Tibial artery (tissue), 4 donors: Measurements from ENCODE around the gene FOXL1.

Experiments used
- DNase-seq, 2 donors: peaks; one replicate each; pipeline ENCODE4 v3.0.0-alpha.2; 2019
- H3K27ac ChIP-seq, 2 donors: fragments of 200-600 bp; sonication (generic) in 1 of 2; 1 replicate in 1 of 2; 2 replicates in 1 of 2; pipeline ENCODE4 v1.5.1; 2018 to 2019; ENCODE audit warnings: mild to moderate bottlenecking in 1 of 2
- H3K27me3 ChIP-seq, 2 donors: fragments of 200-600 bp; sonication (generic) in 1 of 2; one replicate each; pipeline versions ENCODE4 v1.5.1 to v1.6.0; 2016 to 2019
- H3K36me3 ChIP-seq, 3 donors: fragments of 200-600 bp; sonication (generic) in 2 of 3; one replicate each; pipeline ENCODE4 v1.5.1; 2016 to 2019; ENCODE audit warnings: mild to moderate bottlenecking in 2 of 3
- H3K4me1 ChIP-seq, 4 donors: fragments of 200-600 bp; sonication (generic) in 2 of 4; 1 replicate in 3 of 4; 2 replicates in 1 of 4; pipeline ENCODE4 v1.5.1; 2016 to 2019
- H3K4me3 ChIP-seq, 2 donors: fragments of 200-600 bp; sonication (generic) in 1 of 2; 1 replicate in 1 of 2; 2 replicates in 1 of 2; pipeline ENCODE4 v1.5.1; 2018 to 2019; ENCODE audit warnings: mild to moderate bottlenecking in 2 of 2
- H3K9me3 ChIP-seq, 3 donors: fragments of 200-600 bp; sonication (generic) in 1 of 3; one replicate each; pipeline ENCODE4 v1.5.1; 2016 to 2019
- intact Hi-C: fragments of 100-400 bp; cut with DNase I; formaldehyde crosslinking; loops from one replicate; pipeline ENCODE4 v1.15.0; 2023; ENCODE audit warnings: low total_unique reads
- TF ChIP-seq, protein P1 (sequence below), 2 experiments: fragments of 200-600 bp in 1 of 2; fragments of 450-650 bp in 1 of 2; IDR thresholded peaks; one replicate each; pipeline ENCODE4 v1.5.1; 2017 to 2019; ENCODE audit warnings: antibody characterized with exemption in 2 of 2, mild to moderate bottlenecking in 1 of 2, moderate library complexity in 1 of 2

Gene FOXL1

GRCh38 chr16:86593913-86594620 lies 15.7 kb downstream of the FOXL1 start:
- DNase-seq = peak in 1 of 2 donors; percentile 46
- H3K4me3 ChIP-seq = no peak overlapping the region
- no peaks in the 10 kb centered on the region for H3K36me3 ChIP-seq
- TF ChIP-seq, protein P1, sequence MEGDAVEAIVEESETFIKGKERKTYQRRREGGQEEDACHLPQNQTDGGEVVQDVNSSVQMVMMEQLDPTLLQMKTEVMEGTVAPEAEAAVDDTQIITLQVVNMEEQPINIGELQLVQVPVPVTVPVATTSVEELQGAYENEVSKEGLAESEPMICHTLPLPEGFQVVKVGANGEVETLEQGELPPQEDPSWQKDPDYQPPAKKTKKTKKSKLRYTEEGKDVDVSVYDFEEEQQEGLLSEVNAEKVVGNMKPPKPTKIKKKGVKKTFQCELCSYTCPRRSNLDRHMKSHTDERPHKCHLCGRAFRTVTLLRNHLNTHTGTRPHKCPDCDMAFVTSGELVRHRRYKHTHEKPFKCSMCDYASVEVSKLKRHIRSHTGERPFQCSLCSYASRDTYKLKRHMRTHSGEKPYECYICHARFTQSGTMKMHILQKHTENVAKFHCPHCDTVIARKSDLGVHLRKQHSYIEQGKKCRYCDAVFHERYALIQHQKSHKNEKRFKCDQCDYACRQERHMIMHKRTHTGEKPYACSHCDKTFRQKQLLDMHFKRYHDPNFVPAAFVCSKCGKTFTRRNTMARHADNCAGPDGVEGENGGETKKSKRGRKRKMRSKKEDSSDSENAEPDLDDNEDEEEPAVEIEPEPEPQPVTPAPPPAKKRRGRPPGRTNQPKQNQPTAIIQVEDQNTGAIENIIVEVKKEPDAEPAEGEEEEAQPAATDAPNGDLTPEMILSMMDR (IDR thresholded peaks at IDR 0.05) = no peak
- no peaks in the 10 kb centered on the region for H3K9me3 ChIP-seq
- no peaks in the 10 kb centered on the region for H3K27me3 ChIP-seq
- intact Hi-C loops = no loop called here
- peaks cover 0 to 94% (median 57%) of the 10 kb centered on the region in 4 donors for H3K4me1 ChIP-seq
- H3K27ac ChIP-seq = peak overlapping the region; percentile 72 to 80

- H3K4me3 ChIP-seq = no peak overlapping the region
- TF ChIP-seq, protein P1 (IDR thresholded peaks at IDR 0.05) = no peak
- DNase-seq = peak in 1 of 2 donors; percentile 47
- H3K36me3 ChIP-seq = no peaks in the 10 kb centered on the region
- H3K27me3 ChIP-seq = no peaks in the 10 kb centered on the region
- H3K9me3 ChIP-seq = no peaks in the 10 kb centered on the region
- peaks cover 0 to 94% (median 55%) of the 10 kb centered on the region in 4 donors for H3K4me1 ChIP-seq
- intact Hi-C loops = no loop called here
- peak overlapping the region; percentile 72 to 80 for H3K27ac ChIP-seq
Measured at GRCh38 chr16:86594721-86595120, 16.4 kb downstream of the FOXL1 start.

DNA sequence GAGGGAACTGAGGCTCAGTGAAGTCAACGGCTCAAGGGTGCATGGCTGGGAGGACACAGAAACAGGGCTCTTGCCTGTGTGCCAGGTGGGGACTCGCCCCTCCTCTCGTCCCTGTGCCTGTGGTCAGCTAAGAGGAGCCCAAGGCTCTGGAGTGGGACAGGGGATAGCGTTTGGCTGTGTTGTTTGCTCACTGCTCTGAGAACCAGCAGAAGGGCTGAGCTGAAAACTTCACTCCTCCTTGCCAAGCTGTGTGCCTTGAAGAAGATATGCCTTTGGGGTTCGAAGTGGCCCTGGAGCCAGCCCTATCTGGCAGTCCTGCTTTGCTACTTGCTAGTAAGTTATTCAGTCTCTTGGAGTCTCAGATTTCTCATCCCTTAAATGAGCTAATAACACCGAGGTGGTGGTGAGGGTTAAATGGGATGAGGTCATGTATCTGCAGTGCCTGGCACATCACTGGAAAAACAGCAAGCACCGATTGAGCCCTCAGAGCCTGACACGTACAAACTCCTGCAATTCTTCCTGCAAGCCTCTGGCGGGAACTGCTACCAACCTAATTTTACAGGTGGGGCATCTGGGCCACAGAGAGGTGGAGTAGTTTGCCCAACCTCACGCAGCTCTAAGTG lies 17.7 kb downstream of the FOXL1 start:
- no peaks in the 10 kb centered on the region for H3K27me3 ChIP-seq
- H3K36me3 ChIP-seq = no peaks in the 10 kb centered on the region

DNA sequence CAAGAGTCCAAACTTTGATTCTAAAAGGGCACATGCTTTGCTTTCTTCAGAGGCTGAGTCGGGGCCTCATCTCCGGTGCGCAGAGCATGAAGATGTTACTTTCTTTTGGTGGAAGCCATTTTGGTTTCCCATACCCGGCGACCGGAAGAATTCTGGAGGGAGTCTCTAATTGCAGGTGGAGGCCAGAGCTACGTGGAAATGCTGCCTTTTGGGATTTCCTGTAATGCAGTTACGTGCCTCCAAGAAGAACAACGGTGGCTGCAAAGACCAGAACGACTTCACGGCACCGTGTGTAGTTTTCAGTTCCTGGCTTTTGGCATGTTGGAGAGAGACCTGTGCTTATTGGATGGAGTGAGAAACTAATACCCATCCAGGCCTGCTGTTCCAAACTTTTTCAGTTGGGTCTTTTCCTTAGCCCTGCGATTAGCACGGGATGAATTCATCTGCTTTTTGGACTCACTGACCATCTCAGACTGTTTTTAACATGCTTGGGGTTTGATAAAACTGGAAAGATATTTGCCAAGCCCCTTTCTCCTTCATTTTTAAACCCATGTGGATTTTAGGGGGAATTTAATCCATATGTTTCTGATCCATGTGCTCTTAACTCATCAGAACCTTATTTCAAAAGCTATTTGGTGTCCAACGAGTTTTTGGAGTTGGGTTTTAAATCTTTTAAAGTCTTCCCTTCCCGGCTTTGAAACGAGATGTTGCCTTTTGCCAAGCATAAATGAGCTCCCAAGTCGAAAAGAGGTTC lies 19.0 kb downstream of the FOXL1 start:
- H3K36me3 ChIP-seq = no peaks in the 10 kb centered on the region
- intact Hi-C loops = no loop called here
- DNase-seq = peak in 1 of 2 donors; percentile 53
- peak overlapping the region in 1 of 2 donors; percentile 34 for H3K4me3 ChIP-seq
- H3K27me3 ChIP-seq = no peaks in the 10 kb centered on the region
- peak overlapping the region; percentile 72 to 80 for H3K27ac ChIP-seq
- TF ChIP-seq, protein P1 (IDR thresholded peaks at IDR 0.05) = no peak
- peaks cover 0 to 100% (median 49%) of the 10 kb centered on the region in 4 donors for H3K4me1 ChIP-seq
- no peaks in the 10 kb centered on the region for H3K9me3 ChIP-seq

More for the DNA sequence above, 17.7 kb downstream of the FOXL1 start:
- TF ChIP-seq, protein P1 (IDR thresholded peaks at IDR 0.05) = no peak
- H3K4me3 ChIP-seq = no peak overlapping the region
- H3K27ac ChIP-seq = peak overlapping the region; percentile 72 to 80
- DNase-seq = peak in 1 of 2 donors; percentile 60
- intact Hi-C loops = no loop called here
- peaks cover 0 to 94% (median 47%) of the 10 kb centered on the region in 4 donors for H3K4me1 ChIP-seq
- no peaks in the 10 kb centered on the region for H3K9me3 ChIP-seq

DNA sequence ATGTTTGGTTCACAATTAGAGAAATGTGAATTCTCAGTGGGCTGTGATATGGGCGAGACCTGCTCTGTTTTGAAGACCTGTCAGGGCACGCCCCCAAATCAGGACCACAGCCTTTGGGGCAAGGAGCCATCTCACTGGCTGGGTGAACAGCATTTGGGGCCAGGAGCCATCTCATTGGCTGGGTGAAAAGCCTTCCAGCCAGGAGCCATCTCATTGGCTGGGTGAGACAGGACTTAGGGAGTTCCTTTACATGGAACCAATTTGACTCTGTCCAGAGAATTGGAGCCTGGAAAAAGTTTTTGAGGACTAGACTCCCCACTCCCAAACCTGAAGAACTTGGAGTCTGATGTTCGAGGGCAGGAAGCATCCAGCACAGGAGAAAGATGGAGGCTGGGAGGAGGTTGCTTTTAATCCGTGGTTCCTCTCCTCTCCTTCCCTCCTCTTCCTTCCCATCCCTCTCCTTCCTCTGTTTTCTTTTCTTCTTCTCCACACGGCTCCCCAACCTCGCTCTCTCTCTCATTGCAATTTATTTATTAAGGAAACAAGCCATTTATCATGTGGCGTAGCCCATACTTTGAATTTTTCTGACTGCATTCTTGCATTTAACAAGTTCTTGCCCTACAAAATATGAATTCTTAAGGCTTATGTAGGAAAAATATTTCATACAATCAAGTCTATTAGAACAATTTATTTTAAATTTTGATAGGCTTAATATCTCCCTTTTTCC lies 19.7 kb downstream of the FOXL1 start:
- Histone ChIP-seq H3K36me3 (no peaks in the 10 kb centered on the region), H3K9me3 (no peaks in the 10 kb centered on the region), H3K4me3 (peak overlapping the region; percentile 21 to 34), H3K4me1 (peaks cover 0 to 100% (median 50%) of the 10 kb centered on the region in 4 donors), H3K27ac (peak overlapping the region; percentile 72 to 80), H3K27me3 (no peaks in the 10 kb centered on the region)
- TF ChIP-seq, protein P1 (IDR thresholded peaks at IDR 0.05) = no peak
- intact Hi-C loops = no loop called here
- DNase-seq = peak; percentile 57 to 81
